NCI-H524 treated with DMSO at 0.1 percent for 48 hours (cell line): ENCODE measurements around the gene MYRF.

Experiments used
- DNase-seq: peaks from one replicate; lab custom pipeline; 2025; lab: John Stamatoyannopoulos, UW

MYRF gene

DNA sequence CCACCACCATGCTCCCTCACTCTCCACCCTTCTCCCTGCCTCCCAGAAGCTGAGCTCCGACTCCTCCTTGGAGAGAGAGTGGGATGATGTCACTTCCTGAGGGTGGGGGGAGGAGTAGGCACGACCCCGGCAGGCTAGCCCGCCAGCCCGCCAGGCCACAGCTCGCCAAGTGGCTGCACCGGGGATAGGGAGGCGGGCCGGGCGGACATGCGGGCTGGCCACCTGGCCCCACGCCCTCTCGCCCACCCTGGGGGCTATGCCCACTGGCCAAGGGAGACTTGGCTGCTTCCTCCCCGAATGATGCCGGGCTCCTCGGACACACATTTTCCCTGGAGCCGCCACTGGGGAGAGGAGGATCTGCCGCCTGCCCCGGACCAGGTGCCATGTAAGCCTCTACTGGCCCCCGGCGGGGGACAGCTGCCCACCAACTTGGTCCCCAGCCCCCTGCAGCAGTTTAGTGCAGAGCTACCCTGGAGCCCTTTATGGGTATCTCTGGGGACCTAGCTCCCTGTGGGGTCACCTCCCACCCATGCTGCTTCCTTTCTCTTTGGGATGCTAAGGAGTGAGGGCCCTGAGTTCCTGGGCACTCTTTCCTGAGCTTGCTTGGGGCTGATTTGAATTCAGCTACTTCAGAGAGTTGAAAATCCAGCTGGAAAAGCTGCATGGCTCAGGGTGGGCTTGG, 33.7 kb upstream of the MYRF start:
- peak; percentile 54 for DNase-seq

- DNase-seq: no peak
Measured at GRCh38 chr11:61719978-61720377, 32.5 kb upstream of the MYRF start.

DNA sequence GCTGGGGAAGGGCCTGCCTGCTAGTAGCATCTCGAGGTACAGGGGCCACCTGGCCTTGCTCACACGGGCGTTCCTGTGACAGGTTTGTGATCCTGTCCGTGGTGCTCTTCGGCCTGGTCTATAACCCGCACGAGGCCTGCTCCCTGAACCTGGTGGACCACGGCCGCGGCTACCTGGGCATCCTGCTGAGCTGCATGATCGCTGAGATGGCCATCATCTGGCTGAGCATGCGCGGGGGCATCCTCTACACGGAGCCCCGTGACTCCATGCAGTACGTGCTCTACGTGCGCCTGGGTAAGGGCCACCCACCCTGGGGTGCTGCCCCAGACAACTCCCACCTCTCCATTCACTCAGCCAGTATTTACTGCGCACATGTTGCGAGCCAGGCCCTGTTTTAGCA, 31.8 kb upstream of the MYRF start:
- no peak for DNase-seq

- DNase-seq: no peak
Measured at GRCh38 chr11:61724437-61724836, 28.0 kb upstream of the MYRF start.

DNA sequence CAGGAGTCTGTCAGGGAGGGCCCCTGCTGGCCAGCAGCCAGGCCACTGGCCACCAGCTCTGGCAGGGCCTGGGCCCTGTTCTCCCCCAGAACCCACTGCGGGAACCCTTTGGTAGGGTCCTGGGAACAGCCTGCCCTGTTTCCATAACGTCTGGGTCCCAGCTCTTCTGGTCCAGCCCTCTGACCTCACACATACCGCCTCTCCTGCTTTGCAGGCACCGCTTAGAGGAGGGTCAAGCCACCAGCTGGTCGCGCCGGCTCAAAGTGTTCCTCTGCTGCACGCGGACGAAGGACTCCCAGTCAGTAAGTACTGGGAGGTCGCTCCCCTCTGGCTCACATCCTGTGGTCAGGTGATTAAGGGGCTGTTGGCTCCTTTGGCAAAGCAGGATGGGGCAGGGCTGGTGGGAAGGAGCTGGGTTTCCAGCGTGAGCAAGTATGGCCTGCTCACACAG, 26.6 kb upstream of the MYRF start:
- no peak for DNase-seq

DNA sequence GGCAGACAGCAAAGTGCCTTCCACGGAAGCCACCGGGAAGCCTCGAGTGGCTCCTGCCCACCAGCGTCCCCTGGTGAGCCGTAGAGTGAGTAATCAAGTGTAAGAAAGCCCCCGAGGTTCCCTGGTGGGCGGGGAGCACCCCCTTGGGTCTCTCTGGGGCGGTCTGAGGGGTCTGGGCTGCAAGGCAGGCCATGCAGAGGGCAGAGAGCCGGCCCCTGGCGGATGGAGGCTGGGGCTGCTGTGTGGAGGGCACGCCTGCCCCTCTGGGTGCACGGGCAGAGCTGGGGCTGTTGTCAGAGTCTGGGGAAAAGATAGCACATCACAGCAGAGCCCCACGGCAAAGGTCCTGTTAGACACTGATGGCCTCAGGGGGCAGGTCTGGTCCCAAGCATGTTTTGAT, 25.7 kb upstream of the MYRF start:
- DNase-seq: no peak

DNA sequence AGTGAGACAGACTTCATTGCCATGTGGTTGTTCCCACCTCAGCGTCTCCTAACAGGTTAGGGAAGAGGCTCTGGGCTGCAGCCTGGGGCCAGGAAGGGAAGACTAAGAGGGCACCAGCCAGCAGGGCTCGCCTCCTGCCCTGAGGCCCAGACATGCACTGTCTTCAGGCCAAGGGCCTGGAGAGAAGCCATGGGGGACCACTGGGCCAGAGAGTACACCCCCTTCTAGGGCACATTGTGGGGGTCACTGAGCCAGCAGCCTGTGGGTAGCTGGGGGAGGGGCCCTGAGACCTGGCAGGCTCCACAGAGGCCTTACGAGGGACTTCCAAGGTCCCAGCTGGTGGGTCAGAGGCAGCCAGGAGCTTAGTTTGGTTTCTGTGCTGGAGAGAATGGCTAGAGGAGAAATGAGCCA, 25.0 kb upstream of the MYRF start:
- DNase-seq: no peak

DNA sequence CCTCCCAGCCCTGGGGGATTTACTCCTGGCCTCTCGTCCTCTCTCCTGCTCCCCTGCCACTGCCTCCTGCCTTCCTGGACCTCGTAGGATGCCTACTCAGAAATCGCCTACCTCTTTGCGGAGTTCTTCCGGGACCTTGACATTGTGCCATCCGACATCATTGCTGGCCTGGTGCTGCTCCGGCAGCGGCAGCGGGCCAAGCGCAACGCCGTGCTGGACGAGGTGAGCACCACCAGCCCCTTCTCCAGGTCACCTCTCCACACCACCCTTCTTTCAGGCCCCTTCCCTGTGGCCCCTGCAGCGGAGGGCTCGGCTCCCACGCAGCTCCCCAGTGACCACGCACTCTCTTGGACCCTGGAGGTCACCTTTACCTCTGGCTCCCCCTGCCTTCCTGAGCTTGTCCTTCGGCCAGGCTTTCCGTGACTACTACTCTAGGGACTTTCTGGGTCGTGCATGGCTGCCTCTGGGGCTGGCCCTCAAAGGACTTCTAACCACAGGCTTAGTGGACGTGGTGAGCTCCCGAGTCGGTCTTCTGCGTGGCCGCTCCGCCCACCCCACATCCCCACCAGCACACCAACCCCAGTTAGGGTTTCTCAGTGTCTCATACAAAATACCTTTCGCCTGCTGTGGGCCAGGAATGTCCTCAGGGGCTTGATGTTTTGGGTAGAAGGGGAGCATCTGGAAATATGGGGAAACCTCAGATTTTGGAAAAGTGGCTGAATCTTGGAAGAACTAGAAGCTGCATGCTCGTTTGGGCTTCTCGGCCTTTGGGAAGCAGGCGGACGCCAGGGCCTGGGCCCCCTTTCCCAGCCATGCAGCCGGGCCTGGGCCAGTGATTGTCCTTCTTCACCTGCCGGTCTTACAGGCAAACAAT, 24.1 kb upstream of the MYRF start:
- no peak for DNase-seq

GRCh38 chr11:61728940-61729219, 23.6 kb upstream of the MYRF start:
- no peak for DNase-seq

DNA sequence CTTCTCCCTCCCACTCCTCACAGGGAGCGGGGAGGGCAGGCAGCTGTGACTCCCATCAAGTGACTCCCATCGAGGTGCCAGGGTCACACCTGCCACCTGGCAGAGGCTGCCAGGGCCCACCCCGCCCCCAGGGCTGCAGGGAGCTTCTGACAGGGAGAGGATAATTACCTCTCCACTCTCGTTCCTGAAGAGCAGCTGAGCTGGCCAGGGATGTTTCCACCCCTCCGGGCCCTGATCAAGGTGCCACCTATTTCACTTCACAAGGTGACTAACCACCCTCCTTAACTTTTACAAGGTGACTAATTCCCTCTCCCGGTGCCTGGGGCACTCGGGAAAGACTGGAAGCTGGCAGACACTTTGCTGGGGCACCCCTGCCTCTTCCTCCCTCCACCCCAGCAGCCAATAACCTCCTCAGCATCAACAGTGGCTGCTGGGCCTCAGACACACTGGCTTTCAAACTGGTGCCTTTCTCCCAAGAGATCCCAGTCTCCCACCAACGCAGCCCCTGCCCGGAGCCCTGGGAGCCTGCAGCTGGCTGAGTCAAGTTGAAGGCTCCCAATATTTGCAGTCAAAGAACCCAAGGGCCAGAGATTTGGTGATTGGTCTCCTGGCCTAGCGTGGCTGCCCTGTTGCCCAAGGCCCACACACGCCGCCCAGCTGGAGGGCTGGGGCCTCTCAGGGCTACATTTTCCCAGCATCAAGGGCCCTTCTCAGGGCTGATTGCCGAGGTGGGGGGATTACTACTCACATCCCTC, 22.0 kb upstream of the MYRF start:
- no peak for DNase-seq

GRCh38 chr11:61731211-61731951, 21.1 kb upstream of the MYRF start:
- DNase-seq: no peak

- no peak for DNase-seq
Measured at GRCh38 chr11:61731952-61732675, 20.3 kb upstream of the MYRF start.

- DNase-seq: no peak
Measured at GRCh38 chr11:61732705-61733104, 19.7 kb upstream of the MYRF start.

DNA sequence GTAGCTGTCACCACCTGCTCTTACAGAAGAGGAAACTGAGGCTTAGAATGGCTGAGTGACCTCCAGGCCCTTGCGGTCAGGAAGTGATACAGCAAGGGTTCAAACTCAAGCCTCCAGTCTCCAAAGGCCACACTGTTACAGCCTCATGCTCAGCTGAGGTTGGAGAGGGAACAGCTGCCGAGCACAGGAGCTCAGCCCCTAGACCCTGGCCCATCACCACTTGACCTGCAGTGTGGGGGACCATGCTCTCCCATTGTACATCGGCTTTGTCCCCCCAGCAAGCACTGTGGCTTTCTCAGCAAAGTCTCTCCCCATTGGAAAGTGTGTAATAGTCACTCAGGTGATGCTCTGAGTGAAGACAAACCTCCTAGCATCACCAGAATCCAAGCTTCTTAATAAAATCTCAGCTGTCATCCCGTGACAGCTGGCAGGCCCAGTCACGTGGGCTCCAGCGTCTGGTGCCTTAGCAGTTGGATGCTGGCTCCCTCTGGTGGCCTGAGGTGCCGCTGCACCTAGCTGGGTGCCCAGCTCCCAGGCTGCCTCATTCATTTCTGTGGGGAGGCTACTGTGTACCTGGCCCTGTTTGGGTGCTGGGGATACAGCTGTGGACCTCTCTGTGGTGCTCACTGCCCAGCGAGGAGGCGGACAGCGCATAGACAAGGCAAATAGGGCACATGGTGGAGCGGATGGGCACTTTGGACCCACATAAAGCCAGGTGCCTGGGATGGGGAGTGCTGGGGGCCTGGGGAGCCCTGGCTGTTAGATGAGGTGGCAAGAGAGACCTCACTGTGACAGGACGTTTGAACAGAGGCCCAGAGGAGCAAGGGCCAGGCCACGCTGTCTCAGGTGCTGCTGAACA, 19.1 kb upstream of the MYRF start:
- DNase-seq: peak; percentile 42

DNA sequence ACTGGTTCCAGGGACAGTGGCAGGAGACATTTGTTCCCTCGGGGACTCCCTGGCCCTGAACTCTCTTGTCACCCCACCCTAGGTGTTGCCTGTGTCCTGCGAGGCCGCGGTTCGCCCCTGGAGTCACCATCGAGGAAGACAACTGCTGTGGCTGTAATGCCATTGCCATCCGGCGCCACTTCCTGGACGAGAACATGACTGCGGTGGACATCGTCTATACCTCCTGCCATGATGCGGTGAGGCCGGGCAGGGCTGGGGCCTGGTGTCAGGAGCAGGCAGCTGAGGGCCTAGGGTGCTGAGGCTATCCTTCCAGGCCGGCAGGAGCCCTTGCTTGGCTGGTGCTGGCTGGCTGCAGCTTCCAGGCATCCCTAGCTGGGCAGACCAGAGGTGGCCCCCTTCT, 17.7 kb upstream of the MYRF start:
- DNase-seq: no peak

- no peak for DNase-seq
Measured at GRCh38 chr11:61735391-61735790, 17.0 kb upstream of the MYRF start.

DNA sequence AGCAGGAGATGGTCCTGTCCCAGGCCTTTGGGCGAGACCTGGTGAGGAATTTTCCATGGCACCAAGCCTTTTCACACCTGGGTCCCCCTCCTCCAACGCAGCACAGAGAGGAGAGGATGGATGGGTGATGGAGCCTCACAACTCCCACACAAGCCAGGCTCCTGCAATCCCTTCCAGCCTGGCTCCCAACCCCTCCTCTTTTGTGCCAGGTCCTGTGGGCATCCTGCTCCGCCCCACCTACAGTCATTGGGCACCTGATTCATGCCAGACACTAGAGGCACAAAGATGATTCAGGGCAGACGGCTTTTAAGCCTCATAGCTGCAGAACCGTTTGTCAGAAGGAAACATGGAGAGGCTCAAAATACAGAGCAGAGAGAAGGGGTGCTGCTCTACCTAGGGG, 16.1 kb upstream of the MYRF start:
- no peak for DNase-seq

GRCh38 chr11:61737131-61737530, 15.3 kb upstream of the MYRF start:
- no peak for DNase-seq

- no peak for DNase-seq
Measured at GRCh38 chr11:61737636-61738386, 14.6 kb upstream of the MYRF start.

- no peak for DNase-seq
Measured at GRCh38 chr11:61738776-61739175, 13.7 kb upstream of the MYRF start.
